ENCODE results near the gene IFT27.

Gene IFT27

GRCh38 chr22:36737776-36738175 is 38.1 kb downstream of the IFT27 start:
- TF ChIP-seq GATA2 (IDR thresholded peaks at IDR 0.05; ENCODE audit: low read depth, low read length) (no peak), GATA3 (IDR thresholded peaks at IDR 0.05; ENCODE audit: low read depth, low read length) (no peak)

DNA sequence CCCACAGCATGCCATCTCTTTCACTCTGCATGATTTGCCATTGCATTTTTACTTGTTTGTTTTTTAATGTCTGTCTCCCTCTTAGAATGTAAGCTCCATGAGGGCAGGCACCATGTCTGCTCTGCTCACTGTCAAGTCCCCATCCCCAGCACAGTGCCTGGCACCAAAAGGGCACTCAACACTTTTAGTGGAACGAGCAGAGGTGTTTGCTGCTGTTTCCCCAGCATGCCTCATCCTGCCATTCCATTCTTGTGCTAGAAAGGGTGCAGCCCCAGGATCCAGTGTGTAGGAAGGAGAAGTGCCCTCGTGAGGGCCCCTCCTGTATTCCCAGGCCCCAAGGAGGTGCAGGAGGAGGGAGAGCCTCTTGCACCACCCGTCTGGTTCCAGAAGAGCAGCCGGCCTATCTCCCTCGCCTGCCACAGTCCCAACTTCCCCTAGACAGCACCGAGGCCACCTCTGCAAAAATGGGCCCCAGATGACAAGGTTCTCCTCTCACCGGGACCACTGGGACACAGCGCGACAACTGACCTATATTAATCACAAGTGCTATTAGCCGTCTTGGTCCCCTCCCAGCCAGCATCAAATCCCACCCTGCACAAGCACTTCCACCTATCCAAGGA is 39.1 kb downstream of the IFT27 start:
- no peak for TF ChIP-seq GATA2 (IDR thresholded peaks at IDR 0.05; ENCODE audit: low read depth, low read length)
- no peak for TF ChIP-seq GATA3 (IDR thresholded peaks at IDR 0.05; ENCODE audit: low read depth, low read length)

DNA sequence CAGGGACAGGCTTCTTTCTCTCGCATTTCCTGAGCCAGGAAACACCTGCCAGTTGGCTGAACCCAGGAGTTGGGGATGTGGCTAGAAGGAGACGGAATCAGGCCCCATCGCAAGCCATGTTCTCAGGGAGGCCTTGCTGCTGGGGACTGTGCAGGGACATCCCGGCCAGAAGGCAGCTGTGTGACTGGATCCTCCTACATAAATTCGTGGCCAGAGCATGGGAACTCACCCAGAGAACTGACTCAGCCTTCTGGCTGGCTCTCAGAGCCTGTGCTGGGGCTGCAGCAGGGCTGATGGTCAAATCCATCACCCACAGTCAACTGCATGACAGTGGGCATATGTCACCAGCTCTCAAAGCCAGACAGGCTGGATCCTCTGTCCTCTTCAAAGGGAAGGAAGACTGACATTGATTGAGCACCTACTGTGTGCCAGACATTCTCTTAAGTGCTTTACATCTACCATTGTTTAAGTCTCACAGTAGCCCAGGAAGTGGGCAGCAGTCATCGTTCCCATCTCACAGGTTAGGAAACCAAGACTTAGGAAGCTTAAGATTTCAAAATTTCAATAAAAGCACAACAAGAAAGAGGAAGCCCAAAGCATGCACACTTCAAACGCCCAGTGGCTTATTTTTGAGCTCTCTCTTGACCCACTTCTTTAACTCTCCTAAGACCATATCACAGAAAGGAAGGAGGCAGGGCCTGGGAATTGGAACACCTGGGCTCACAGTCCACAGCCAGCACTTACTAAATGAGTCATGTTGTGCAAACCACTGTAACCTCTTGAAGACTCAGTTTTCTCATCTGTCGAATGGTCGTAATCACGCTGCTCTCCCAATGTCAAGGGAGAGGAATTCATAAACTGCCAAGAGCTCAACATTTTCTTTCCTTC is 41.5 kb downstream of the IFT27 start:
- TF ChIP-seq GATA2 (IDR thresholded peaks at IDR 0.05; ENCODE audit: low read depth, low read length) (no peak), GATA3 (IDR thresholded peaks at IDR 0.05; ENCODE audit: low read depth, low read length) (no peak)

DNA sequence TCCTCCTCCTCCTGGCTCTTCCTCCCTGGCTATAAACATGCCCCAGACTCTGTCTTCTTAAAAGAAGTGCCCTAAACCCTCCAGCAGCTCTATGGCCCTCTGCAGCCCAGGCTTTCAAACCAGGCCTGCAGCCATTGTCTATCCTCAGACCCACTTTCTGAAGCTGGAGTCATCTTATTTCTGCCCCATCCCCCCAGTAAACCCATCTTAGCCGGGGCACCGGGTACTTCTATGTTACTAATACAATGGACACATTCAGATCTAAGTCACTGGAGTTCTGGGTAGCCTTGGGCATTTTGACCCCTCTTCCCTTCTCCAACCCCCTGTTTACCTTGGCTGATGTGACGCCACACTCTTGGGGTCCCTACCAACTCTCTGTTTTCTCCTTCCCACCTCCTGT is 42.6 kb downstream of the IFT27 start:
- no peak for TF ChIP-seq GATA3 (IDR thresholded peaks at IDR 0.05; ENCODE audit: low read depth, low read length)
- TF ChIP-seq GATA2 (IDR thresholded peaks at IDR 0.05; ENCODE audit: low read depth, low read length): no peak

- TF ChIP-seq GATA2 (IDR thresholded peaks at IDR 0.05; ENCODE audit: low read depth, low read length): no peak
- no peak for TF ChIP-seq GATA3 (IDR thresholded peaks at IDR 0.05; ENCODE audit: low read depth, low read length)
Observed at GRCh38 chr22:36732609-36733008, 43.3 kb downstream of the IFT27 start.

DNA sequence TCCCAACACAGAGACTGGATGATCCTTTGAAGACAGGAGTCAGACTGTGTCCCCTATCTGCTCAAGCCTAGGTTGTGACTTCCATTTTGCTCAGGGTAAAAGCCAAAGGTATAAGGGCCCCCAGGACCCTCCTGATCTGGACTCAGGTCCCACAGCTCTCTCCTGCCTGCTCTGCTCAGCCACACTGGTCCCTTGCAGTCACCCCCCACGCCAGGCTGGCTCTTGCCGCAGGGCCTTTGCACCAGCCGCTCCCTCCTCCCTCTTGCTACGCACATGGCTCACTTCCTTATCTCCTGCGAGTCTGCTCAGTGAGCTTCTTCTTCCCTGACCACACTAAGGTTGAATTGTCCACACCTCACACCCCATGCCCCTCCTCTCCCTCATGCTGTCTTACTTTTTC is 44.0 kb downstream of the IFT27 start:
- TF ChIP-seq GATA2 (IDR thresholded peaks at IDR 0.05; ENCODE audit: low read depth, low read length) (no peak), GATA3 (IDR thresholded peaks at IDR 0.05; ENCODE audit: low read depth, low read length) (no peak)

DNA sequence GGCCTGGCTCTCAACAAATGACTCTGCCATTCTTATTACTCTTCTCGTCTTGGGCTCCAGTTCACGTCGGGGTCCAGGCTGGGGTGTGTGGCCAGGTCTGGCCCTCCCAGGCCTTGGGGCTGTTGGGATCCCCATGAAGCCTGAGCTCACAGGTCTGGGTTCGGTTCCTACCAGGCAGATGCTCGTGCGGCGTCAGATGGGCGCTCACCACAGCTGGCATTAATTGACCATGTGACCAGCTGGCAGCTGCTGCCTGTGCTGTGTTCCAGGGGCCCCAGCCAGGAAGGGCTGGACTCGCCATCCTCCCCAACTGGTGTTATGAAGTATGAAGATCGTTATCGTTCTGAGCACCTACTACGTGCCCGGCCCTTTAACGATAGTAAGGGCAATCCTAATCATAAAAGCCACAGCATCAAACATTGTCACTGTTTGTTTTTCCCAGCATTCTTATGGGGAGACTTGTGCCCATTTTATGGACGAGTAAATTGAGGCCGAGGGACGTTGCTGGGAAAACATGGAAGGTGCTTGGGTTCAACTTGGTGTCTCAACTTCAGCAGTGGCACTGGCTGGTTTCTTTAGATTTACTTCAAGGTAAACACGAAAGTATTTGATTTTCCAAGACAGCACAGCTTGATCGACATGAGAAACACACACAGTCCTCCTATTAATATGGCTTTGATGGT is 45.6 kb downstream of the IFT27 start:
- TF ChIP-seq GATA2 (IDR thresholded peaks at IDR 0.05; ENCODE audit: low read depth, low read length): no peak
- TF ChIP-seq GATA3 (IDR thresholded peaks at IDR 0.05; ENCODE audit: low read depth, low read length): no peak

GRCh38 chr22:36729321-36729720 is 46.6 kb downstream of the IFT27 start:
- TF ChIP-seq GATA3 (IDR thresholded peaks at IDR 0.05; ENCODE audit: low read depth, low read length) (no peak), GATA2 (IDR thresholded peaks at IDR 0.05; ENCODE audit: low read depth, low read length) (no peak)

- no peak for TF ChIP-seq GATA2 (IDR thresholded peaks at IDR 0.05; ENCODE audit: low read depth, low read length)
- TF ChIP-seq GATA3 (IDR thresholded peaks at IDR 0.05; ENCODE audit: low read depth, low read length): no peak
Observed at GRCh38 chr22:36728505-36728904, 47.4 kb downstream of the IFT27 start.

GRCh38 chr22:36727927-36728488 is 47.9 kb downstream of the IFT27 start:
- TF ChIP-seq GATA3 (IDR thresholded peaks at IDR 0.05; ENCODE audit: low read depth, low read length) (no peak), GATA2 (IDR thresholded peaks at IDR 0.05; ENCODE audit: low read depth, low read length) (no peak)

- no peak for TF ChIP-seq GATA3 (IDR thresholded peaks at IDR 0.05; ENCODE audit: low read depth, low read length)
- no peak for TF ChIP-seq GATA2 (IDR thresholded peaks at IDR 0.05; ENCODE audit: low read depth, low read length)
Observed at GRCh38 chr22:36727110-36727509, 48.8 kb downstream of the IFT27 start.

DNA sequence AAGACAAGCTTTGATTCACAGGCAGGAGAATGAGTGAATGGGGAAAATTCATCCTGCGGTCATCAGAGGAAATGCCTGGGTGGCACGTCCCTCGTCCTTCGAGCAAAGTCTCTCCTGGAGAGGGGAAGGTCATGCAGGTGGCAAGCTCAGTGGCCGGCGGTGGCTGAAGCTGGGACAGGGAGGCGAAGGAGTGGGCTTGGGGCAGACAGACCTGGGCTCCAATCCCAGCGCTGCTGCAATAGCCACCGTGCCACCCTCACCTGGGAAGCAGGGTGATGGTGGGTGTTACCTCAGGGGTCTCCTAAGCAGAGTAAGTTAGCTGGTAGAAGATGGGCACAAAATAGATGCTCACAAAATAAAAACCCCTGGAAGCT is 49.9 kb downstream of the IFT27 start:
- TF ChIP-seq GATA2 (IDR thresholded peaks at IDR 0.05; ENCODE audit: low read depth, low read length) (no peak), GATA3 (IDR thresholded peaks at IDR 0.05; ENCODE audit: low read depth, low read length) (no peak)

GRCh38 chr22:36725366-36726006 is 50.4 kb downstream of the IFT27 start:
- TF ChIP-seq GATA2 (IDR thresholded peaks at IDR 0.05; ENCODE audit: low read depth, low read length) (no peak), GATA3 (IDR thresholded peaks at IDR 0.05; ENCODE audit: low read depth, low read length) (no peak)

DNA sequence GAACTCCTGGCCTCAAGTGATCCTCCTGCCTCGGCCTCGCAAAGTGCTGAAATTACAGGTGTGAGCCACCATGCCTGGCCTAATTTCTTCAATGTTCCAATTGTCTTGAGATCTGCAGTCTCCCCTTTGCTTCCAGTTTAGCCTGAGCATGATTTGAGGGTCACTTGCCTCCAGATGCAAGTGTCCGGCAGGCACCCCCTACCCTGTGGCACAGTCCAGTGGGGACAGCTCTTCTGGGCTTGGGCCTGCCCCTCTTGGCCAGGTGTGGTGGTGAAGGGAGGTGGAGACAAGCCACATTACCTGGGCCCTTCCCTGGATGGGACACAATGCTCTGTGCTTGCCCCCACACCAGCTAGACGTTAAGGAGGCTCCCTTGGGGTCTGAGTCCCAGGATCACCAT is 51.1 kb downstream of the IFT27 start:
- TF ChIP-seq GATA2 (IDR thresholded peaks at IDR 0.05; ENCODE audit: low read depth, low read length) (no peak), GATA3 (IDR thresholded peaks at IDR 0.05; ENCODE audit: low read depth, low read length) (no peak)
